SK-N-MC (cell line): ENCODE data around the gene ZNF17.

Experiments
- EZH2 ChIP-seq: fragments of 200-600 bp; sonication (generic); IDR thresholded peaks from one replicate; pipeline ENCODE4 v1.6.1; 2017; ENCODE audit warnings: antibody characterized with exemption
- POLR2AphosphoS5 ChIP-seq: IDR thresholded peaks from 2 replicates; pipeline ENCODE4 v1.6.1; 2012; ENCODE audit warnings: mild to moderate bottlenecking, low read depth, low read length, borderline replicate concordance

- TF ChIP-seq POLR2AphosphoS5 (no peak), EZH2 (no peak)
Measured at GRCh38 chr19:57406516-57407123, 4.3 kb upstream of the ZNF17 start.
